SK-N-MC (cell line): Measurements from ENCODE around the gene WBP4.

Experiments used
- EZH2 ChIP-seq: fragments of 200-600 bp; sonication (generic); IDR thresholded peaks from one replicate; pipeline ENCODE4 v1.6.1; 2017; ENCODE audit warnings: antibody characterized with exemption
- POLR2AphosphoS5 ChIP-seq: IDR thresholded peaks from 2 replicates; pipeline ENCODE4 v1.6.1; 2012; ENCODE audit warnings: mild to moderate bottlenecking, low read depth, low read length, borderline replicate concordance

DNA sequence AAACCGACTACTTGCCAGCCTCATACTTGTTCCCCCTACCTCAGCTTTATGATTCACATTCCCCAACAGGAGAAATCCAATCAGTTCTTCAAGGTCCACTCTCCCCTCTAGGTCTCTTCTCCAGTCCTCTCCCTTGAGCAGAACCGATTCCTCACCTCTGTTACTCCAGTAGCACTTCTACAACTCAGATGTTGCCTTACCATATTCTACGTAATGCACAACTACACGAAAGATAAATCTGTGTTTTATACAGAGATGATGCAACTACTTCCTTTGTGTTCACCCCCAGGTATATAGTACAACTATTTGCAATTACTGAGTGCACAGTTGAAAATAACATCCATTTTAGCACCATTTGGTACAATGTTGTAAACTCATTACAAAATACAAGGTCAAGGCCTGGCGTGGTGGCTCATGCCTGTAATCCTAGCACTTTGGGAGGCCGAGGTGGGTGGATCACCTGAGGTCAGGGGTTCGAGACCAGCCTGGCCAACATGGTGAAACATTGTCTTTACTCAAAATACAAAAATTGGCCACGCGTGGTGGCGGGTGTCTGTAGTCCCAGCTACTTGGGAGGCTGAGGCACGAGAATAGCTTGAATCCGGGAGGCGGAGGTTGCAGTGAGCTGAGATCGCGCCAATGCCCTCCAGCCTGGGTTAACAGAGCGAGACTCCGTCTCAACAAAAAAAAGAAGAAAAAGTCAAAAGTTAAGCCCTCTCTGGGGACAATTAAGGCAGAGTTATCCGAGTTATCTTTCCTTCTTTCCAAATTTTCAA lies 2.8 kb upstream of the WBP4 start:
- TF ChIP-seq EZH2 (no peak), POLR2AphosphoS5 (no peak)
